ENCODE results near the gene MDM2.

Gene MDM2

GRCh38 chr12:68893201-68893600 lies 85.2 kb downstream of the MDM2 start:
- no peaks in the 10 kb centered on the region for H3K9me3 ChIP-seq (ENCODE audit: insufficient read depth, low read depth, low read length)
- no peak overlapping the region for H3K9ac ChIP-seq (ENCODE audit: low read depth, low read length)
- H3K27me3 ChIP-seq (ENCODE audit: insufficient read depth, low read length): no peaks in the 10 kb centered on the region
- H3K4me1 ChIP-seq (ENCODE audit: insufficient read depth, low read length): no peaks in the 10 kb centered on the region
- H3K27ac ChIP-seq (ENCODE audit: low read length): no peak overlapping the region
- H3K4me3 ChIP-seq (ENCODE audit: low read length): no peak overlapping the region
- H3K36me3 ChIP-seq (ENCODE audit: insufficient read depth, low read depth, low read length): no peaks in the 10 kb centered on the region

GRCh38 chr12:68893741-68894140 lies 85.8 kb downstream of the MDM2 start:
- no peaks in the 10 kb centered on the region for H3K36me3 ChIP-seq (ENCODE audit: insufficient read depth, low read depth, low read length)
- H3K9ac ChIP-seq (ENCODE audit: low read depth, low read length): no peak overlapping the region
- no peaks in the 10 kb centered on the region for H3K4me1 ChIP-seq (ENCODE audit: insufficient read depth, low read length)
- no peak overlapping the region for H3K27ac ChIP-seq (ENCODE audit: low read length)
- H3K4me3 ChIP-seq (ENCODE audit: low read length): no peak overlapping the region
- no peaks in the 10 kb centered on the region for H3K27me3 ChIP-seq (ENCODE audit: insufficient read depth, low read length)
- no peaks in the 10 kb centered on the region for H3K9me3 ChIP-seq (ENCODE audit: insufficient read depth, low read depth, low read length)

GRCh38 chr12:68894276-68894855 lies 86.4 kb downstream of the MDM2 start:
- Histone ChIP-seq H3K4me1 (ENCODE audit: insufficient read depth, low read length) (no peaks in the 10 kb centered on the region), H3K4me3 (ENCODE audit: low read length) (no peak overlapping the region), H3K27me3 (ENCODE audit: insufficient read depth, low read length) (no peaks in the 10 kb centered on the region), H3K27ac (ENCODE audit: low read length) (no peak overlapping the region), H3K9me3 (ENCODE audit: insufficient read depth, low read depth, low read length) (no peaks in the 10 kb centered on the region), H3K36me3 (ENCODE audit: insufficient read depth, low read depth, low read length) (no peaks in the 10 kb centered on the region), H3K9ac (ENCODE audit: low read depth, low read length) (no peak overlapping the region)

GRCh38 chr12:68896881-68897540 lies 89.0 kb downstream of the MDM2 start:
- Histone ChIP-seq H3K27ac (ENCODE audit: low read length) (no peak overlapping the region), H3K9ac (ENCODE audit: low read depth, low read length) (no peak overlapping the region)

GRCh38 chr12:68899251-68899771 lies 91.3 kb downstream of the MDM2 start:
- no peak overlapping the region for H3K4me3 ChIP-seq (ENCODE audit: low read length)
- no peak overlapping the region for H3K9ac ChIP-seq (ENCODE audit: low read depth, low read length)
- no peaks in the 10 kb centered on the region for H3K27me3 ChIP-seq (ENCODE audit: insufficient read depth, low read length)
- H3K27ac ChIP-seq (ENCODE audit: low read length): no peak overlapping the region
- peaks cover 3% of the 10 kb centered on the region; the same call in 1 of the 2 replicates for H3K4me1 ChIP-seq (ENCODE audit: insufficient read depth, low read length)
- no peaks in the 10 kb centered on the region for H3K9me3 ChIP-seq (ENCODE audit: insufficient read depth, low read depth, low read length)
- no peaks in the 10 kb centered on the region for H3K36me3 ChIP-seq (ENCODE audit: insufficient read depth, low read depth, low read length)

More at GRCh38 chr12:68896881-68897540, 89.0 kb downstream of the MDM2 start:
- Histone ChIP-seq H3K36me3 (ENCODE audit: insufficient read depth, low read depth, low read length) (no peaks in the 10 kb centered on the region), H3K27me3 (ENCODE audit: insufficient read depth, low read length) (no peaks in the 10 kb centered on the region), H3K9me3 (ENCODE audit: insufficient read depth, low read depth, low read length) (no peaks in the 10 kb centered on the region), H3K4me1 (ENCODE audit: insufficient read depth, low read length) (peaks cover 3% of the 10 kb centered on the region; the same call in 1 of the 2 replicates), H3K4me3 (ENCODE audit: low read length) (no peak overlapping the region)

- H3K9ac ChIP-seq (ENCODE audit: low read depth, low read length): no peak overlapping the region
- no peaks in the 10 kb centered on the region for H3K36me3 ChIP-seq (ENCODE audit: insufficient read depth, low read depth, low read length)
- no peaks in the 10 kb centered on the region for H3K9me3 ChIP-seq (ENCODE audit: insufficient read depth, low read depth, low read length)
- peaks cover 3% of the 10 kb centered on the region; the same call in 1 of the 2 replicates for H3K4me1 ChIP-seq (ENCODE audit: insufficient read depth, low read length)
- H3K27ac ChIP-seq (ENCODE audit: low read length): no peak overlapping the region
- H3K27me3 ChIP-seq (ENCODE audit: insufficient read depth, low read length): no peaks in the 10 kb centered on the region
- no peak overlapping the region for H3K4me3 ChIP-seq (ENCODE audit: low read length)
These were observed 92.3 kb downstream of the MDM2 start for GRCh38 chr12:68900241-68900640.

All from iPS-20b (cell line).